Measurements from ENCODE around the gene FTO.
"Not testable (repeated sequence)": the region's sequence is repeated elsewhere in the genome, so short reads cannot be mapped to it uniquely, and the experiment has no call there.

The FTO gene

DNA sequence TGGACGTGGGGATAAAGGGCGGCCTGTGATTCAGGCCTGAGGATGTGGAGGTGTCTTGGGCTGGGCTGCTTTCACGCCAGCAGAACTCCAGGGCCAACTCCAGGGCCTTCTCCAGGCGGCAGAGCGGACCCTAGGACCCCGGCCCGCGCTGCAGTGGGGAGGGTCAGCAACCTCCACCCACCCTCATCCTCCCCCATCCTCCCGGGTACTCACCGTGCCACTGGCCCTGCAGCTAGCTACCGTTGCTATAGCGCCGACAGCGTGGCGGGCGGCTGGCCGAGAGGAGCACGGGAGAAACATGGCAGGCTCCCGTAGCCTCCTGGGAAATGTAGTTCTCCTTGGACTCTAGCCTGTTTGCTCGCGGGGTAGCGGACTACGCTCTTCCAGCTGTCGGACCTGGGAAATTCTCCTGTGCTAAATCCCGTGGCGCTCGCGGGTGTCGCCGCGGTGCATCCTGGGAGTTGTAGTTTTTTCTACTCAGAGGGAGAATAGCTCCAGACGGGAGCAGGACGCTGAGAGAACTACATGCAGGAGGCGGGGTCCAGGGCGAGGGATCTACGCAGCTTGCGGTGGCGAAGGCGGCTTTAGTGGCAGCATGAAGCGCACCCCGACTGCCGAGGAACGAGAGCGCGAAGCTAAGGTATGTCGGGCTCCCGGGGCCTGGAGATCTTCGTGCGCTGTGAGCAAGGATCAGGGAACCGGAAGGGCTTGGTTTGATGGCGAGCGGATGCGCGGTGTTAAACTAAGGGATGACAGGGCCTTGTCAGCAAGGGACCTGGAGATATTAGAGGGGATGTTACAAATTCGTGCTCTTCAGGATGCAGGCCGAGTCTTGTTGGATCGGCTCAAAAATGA lies at the start of gene FTO, which contains the start of gene RPGRIP1L:
Gene FTO, plus strand, starts transcription at position 567 of the 855 bp plus-strand sequence.
Gene RPGRIP1L, minus strand, starts transcription at position 270 of the 855 bp plus-strand sequence. CDS start 3,136 bp downstream, outside the sequence.
- DNase-seq (ENCODE audit: low read depth in 2 of 2) = peak; percentile 99

DNA sequence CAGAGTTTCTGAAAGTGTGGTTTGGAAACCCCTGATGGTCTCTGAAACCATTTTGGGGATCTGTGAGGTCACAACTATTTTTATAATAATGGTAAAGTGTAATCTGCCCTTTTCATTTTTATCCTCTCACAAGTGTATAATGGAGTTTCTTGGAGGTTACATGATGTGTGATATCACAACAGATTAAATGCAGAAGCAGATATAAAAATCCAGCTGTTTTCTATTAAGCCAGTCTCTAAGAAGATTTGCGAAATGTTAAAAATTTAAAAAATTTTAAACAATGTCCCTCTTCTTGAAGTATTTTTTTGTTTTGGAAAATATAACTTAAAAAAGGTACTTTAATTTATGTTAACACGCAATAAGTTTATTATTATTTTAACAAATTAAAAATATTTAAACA lies 49.0 kb upstream of the FTO start:
- no peak for DNase-seq (ENCODE audit: low read depth in 2 of 2)

DNA sequence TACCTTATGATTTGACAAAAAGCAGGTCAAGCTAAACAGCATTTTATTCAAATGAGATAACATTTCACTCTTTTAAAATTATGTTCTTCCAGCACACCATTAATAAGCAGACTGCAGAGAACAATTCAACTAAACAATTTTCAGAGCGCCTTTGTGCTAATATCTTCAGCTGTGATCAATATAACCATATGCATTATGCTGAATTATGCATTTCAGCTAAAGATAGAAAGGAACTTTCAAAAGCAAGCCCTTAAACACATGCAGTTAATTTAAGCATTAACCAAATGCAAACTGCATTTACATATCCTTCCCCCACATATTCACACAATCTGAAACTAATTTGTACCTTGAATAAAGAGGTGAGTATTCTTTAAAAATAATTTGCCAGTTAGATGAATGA lies 41.9 kb upstream of the FTO start:
- DNase-seq (ENCODE audit: low read depth in 2 of 2) = no peak

DNA sequence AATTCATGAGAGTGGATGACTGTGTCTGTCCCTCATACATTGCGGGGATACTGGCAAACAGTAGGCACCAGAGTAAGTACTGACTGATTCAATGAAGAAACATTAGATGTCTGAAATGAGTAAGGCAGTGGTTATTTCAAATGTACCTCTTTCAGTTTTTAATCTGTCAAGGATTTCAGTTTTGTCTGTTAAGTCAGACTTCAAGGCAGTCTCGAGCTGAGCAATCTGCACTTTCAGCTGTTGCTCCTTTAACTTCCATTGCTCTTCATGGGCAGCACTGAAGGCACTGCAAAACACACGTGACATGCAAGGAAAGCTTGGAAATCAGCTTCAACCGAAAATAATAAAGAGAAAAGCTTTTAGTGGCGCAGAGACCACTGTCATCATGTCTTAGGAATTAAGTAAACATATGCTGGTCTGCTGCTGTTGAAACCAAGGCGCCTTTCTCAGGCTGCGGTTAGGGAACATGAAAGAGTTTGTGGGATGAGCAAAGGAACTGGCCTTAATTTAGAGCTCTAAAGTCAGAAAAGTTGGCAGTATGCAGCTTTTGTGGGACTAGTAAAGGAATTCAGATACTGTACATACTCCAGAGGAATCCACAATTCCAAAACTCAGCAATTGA lies 39.1 kb upstream of the FTO start:
- DNase-seq (ENCODE audit: low read depth in 2 of 2) = peak; percentile 95 to 97

DNA sequence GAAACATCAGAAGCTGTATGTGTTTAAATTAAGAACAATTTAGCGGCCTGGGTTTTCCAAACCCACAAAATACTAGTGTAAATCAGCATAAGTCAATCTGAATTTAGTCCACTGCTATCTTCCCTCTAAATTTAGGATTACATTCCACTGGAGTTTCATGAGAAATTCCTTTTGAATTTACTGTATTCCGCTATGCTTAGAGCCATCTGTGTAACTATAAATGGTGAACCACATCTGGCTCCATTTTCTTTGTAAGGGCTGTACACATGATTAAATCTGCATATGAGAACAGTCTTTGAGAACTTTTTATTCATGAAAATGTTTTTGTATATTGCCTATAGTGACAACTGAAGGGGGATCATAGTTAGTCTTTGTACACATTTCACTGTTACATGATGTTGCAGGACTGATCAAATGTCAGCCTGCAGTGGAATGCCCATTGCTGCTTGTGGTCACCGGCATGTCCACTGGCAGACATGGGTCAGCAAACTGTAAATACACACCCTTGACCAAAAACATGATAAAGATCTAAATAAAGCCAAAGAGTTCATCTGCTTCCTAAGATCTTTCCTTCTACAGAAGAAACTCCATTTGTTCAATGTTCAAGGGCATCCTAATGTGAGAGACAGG lies 37.1 kb upstream of the FTO start:
- DNase-seq (ENCODE audit: low read depth in 2 of 2) = peak; percentile 71 to 80

DNA sequence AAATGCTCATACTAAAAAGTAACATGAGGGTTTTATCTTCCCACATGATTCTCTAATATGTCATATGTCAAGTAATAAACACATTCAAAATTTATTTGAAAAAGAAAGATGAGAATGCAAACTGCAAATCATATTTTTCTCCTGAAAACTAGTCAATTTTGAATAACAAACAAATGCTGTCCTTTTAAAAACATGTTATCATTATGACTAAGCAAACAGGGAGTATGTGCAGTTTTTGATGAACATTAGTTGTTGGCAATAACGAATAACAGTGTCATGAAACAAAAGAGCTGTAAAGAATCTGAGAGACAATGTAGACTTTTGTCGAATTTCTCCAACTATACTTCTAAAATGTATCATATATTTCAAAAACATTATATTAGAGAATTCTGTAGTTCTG lies 35.1 kb upstream of the FTO start:
- DNase-seq (ENCODE audit: low read depth in 2 of 2) = no peak

DNA sequence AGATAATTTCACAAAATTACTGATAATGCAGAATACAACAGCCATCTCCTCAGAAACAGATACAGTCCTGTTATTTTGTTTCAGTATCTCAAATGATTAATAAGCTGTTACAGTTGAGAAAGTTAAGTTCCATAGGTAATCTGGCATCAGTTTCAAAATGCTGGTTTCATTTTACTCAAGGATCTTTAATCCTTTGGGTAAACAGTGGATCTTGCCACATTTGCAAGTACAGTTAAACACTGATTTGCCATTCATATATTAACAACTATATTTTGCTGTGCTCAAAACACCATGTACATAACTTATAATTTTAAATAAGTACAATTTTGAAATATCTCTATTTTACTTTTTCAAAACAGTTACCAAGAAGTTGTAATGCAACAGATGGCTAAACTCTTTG lies 31.5 kb upstream of the FTO start:
- DNase-seq (ENCODE audit: low read depth in 2 of 2) = no peak

DNA sequence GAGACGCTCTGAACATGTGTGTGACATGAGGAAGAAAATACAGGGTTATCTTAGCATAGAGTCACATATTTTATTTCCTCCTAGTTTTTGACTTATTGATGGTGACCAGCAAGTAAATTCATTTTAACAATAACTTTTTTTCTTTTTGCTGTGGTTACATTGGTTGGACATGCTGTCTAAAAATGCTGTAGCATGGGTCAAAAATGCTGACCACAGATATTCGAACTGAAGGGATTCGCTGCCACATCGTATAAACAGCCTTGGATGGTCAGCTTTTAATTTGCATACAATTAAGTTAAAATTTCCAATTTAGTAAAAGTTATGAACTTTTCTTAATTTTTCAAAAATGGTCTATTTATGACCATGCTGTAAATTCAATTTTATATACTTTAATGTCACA lies 30.8 kb upstream of the FTO start:
- DNase-seq (ENCODE audit: low read depth in 2 of 2) = no peak

DNA sequence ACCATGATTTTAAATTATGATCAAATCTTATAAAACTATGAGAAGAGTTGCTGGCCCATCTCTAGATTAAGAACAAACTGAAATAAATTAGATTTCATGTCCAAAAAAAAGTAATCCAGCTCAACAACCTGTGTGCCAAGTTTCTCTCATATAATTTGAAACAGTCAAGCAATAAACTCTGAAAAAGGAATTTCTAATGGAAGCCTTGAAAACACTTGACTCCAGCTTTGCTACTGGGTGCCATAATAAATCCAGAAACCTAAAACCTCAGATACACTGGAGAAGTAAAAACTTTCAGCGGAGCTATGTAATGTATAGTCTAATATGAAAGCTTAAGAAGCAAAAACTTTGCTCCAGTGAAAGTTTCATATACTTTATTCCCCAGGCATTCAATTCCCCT lies 25.8 kb upstream of the FTO start:
- DNase-seq (ENCODE audit: low read depth in 2 of 2) = no peak

DNA sequence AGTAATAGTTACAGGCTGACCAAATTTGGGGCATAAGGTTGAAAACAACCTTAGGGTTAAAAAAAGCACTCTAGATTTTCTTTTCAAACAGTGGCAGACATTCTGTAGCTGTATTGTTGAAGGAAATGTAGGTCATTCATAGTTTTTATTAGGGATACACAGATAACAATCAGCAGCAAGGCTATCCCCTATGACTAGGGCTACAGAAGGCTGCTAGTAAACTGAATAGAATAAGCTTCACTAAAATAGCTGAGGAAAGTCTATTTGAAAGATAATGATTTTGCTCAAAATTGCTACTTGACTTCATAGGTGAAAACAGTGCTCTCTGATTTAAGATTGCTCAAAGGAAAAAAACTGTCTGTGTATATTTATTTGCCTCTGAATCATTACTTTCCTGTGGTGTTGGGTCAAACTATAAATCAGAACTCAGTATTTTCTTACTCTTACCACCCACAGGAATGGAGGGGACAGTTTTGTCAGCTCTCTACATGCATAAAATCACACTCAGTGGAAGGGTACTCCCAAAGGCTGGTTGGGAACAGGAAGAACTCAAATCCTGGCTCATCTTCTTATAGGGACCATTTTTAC lies 25.1 kb upstream of the FTO start:
- no peak for DNase-seq (ENCODE audit: low read depth in 2 of 2)

DNA sequence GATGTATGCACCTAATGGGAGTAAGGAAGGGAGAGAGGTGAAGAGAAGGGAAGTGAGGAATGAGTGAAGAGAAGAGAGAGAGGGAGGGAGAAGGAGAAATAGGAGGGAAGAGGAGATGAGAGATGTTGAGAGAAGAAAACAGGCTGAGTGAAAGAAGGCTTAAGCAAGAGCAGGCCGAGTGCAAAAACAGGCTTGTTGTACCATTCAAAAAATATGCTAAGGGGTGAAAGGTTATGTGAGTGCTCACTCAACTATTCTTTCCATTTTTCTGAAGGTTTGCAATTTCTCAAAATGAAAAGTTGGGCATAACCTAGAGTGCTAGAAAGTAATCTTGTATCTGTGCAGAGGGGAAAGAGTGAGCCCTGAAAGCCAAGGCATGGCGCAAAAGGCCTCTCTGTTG lies 23.2 kb upstream of the FTO start:
- DNase-seq (ENCODE audit: low read depth in 2 of 2) = no peak

DNA sequence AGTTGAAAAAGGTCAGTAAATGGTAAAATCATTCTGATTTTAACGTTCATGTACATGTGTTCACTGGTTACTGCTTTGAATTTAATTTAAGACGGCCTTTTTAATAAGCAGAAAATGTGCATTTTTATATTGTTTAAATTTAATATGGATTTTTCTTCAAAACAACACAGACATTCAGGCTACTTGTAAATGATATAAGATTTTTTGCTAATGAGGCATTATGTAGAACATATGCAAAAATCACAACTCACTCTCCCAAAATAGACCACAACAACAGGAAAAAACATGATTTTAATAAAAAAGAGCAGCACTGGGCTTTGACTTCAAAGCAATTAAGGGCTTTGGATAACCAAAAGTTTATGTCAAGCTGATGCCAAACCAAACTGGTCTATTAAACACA lies 22.6 kb upstream of the FTO start:
- DNase-seq (ENCODE audit: low read depth in 2 of 2) = no peak

DNA sequence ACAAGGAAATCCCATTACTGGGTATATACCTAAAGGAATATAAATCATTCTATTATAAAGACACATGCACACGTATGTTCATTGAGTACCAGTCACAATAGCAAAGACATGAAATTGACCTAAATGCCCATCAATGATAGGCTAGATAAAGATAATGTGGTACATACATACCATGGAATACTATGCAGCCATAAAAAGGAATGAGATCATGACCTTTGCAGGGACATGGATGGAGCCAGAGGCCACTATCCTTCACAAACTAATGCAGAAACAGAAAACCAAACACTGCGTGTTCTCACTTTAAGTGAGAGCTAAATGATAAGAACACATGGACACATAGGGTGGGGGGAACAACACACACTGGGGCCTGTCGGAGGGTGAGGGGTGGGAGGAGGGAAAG lies 18.6 kb upstream of the FTO start:
- not testable (repeated sequence) for DNase-seq (ENCODE audit: low read depth in 2 of 2)

DNA sequence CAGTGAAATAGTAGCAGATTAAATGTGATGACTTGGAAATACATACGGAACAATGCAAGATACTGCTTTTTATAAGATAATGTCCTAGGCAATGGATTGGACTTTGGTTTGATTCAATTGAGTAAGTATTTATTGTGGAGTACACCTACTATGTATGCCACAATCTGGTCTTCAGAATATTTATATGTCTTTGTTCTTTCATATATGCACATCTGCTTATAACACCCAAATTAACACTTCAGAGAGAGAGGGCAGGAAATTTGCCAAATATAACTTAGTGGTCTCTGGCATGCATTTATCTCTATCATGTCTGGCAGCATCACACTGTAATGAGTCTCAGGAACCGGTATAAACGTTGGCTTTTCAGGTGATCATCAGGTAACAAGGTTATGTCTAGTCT lies 17.2 kb upstream of the FTO start:
- DNase-seq (ENCODE audit: low read depth in 2 of 2) = no peak

DNA sequence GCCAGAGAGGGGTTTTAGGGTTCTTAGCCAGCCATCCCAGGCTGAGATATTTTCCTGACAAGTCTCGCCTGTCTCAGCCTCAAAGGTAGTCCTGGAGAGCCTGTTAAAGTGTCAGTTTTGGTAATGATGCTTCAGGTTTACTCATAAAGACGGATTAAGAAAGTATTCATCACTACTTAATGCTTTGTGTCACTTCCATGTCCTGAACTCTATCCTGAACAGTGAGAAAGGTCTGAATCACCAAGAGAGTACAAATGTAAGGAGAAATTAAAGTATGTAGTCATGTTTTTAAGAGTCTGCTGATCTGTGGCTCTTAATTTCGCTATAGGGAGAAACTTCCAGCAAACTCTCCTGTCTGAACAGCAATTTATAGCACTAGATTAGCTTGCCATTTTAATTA lies 14.3 kb upstream of the FTO start:
- DNase-seq (ENCODE audit: low read depth in 2 of 2) = no peak

DNA sequence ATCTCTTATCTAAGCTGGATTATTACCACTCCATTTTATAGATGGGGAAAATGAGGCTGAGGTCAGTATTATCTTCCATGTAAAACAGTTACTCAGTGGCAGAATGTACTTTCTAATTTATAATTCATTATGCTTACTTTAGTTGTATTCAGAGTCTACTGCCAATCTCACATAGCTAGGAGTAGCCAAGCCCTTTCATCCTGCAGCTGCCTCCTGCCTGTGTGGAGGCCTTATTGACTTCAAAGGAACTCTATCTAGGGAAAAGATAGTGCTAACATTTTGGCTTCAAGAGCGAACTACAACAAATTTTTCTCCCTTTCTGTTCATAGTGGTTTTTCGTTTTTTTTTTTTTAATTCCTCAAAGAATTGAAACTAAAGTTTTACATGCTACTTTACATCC lies 13.2 kb upstream of the FTO start:
- no peak for DNase-seq (ENCODE audit: low read depth in 2 of 2)

DNA sequence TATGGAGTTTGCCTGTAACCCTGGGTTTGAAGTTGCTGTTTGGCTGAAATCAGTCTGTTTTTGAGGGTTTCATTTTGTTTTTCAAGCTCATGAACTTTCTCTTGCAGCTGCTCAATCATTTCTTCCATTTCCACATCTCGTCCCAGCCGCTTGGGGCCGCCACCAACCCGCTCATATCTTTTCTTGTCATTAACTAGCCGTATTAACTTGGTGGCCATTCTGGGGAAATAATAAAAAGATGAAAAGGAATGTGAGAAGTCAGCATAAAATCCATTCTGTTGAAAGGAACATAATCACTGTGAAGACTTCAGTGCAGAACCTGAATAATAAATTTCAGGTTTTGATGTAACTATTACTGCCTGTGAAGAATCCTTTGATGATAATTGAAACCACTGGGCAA lies 11.8 kb upstream of the FTO start:
- DNase-seq (ENCODE audit: low read depth in 2 of 2) = peak in 1 of 2 experiments; percentile 26

DNA sequence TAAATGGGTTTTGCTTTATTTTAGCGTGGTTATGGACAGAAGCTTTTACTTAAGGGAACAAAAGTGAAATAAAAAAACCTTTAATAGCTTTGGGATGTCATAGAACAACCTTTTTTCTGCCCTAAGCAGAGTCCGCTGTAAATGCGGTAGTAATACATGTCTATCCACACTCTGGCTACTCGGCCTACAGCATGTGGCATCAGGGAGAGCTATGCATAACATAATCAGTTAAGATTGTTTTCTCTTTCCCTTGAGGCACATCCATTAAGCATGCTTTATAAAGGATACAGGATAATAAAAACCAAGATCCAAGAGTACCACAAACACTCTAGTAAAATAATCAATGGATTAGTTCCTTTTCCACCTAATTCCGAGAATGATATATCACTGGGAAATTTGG lies 10.6 kb upstream of the FTO start:
- no peak for DNase-seq (ENCODE audit: low read depth in 2 of 2)

DNA sequence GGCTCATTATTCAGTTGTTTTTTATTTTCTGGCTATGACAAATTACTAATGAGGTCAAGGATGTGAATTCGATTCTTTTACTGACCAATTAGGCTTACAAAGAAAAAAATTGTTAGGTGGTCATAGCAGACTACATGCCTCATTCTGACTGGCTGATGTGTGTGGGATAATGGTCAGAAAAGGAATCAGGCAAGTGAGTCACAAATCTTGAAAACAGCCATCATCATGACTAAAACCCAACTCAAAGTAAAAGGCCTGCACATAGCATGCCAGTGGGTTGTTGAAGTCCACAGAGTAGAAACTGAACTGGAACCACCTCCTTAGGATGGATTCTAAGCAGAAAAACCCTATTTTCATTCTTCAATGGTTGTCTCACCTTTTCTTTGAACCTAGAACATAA lies 8.9 kb upstream of the FTO start:
- peak; percentile 35 to 39 for DNase-seq (ENCODE audit: low read depth in 2 of 2)

DNA sequence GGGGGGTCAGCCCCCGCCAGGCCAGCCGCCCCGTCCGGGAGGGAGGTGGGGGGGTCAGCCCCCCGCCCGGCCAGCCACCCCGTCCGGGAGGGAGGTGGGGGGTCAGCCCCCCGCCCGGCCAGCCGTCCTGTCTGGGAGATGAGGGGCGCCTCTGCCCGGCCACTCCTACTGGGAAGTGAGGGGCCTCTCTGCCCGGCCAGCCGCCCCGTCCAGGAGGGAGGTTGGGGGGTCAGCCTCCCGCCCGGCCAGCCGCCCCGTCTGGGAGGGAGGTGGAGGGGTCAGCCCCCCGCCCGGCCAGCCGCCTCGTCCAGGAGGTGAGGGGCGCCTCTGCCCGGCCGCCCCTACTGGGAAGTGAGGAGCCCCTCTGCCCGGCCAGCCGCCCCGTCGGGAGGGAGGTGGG lies 5.7 kb upstream of the FTO start:
- not testable (repeated sequence) for DNase-seq (ENCODE audit: low read depth in 2 of 2)

DNA sequence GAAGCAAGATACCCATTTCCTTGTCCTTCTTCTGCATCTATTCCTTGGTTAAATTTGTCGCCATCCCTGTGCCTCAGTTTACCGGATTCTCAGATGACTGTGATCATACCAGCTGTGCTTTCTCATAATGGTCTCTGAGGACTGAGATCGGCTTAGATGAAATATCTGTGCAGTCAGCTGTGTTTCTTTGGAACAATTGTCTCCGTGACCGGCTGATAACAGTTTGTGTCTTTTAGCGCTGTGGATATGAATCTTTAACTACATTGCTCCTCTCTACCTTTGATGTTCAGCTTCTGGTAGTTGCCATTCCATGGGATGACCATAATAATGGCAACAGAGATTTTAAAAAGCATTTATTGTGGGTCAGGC lies 473 bp downstream of the FTO start:
- DNase-seq (ENCODE audit: low read depth in 2 of 2) = no peak

DNA sequence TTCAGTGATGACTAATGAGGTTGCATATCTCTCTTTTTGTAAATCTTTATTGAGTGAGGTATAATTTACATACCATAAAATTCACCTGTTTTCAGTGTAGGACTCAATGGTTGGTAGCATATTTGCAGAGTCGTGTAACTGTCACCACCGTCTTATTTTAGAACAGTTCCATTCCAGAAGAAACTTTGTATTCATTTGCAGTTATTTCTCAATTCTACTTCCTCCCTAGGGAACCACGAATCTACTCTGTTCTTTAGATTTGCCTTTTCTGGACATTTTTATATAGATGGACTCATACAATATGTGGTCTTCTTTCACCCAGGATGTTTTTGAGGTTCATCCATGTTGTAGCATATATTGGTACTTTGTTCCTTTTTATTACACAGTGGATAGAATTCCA lies 3.7 kb downstream of the FTO start:
- no peak for DNase-seq (ENCODE audit: low read depth in 2 of 2)

DNA sequence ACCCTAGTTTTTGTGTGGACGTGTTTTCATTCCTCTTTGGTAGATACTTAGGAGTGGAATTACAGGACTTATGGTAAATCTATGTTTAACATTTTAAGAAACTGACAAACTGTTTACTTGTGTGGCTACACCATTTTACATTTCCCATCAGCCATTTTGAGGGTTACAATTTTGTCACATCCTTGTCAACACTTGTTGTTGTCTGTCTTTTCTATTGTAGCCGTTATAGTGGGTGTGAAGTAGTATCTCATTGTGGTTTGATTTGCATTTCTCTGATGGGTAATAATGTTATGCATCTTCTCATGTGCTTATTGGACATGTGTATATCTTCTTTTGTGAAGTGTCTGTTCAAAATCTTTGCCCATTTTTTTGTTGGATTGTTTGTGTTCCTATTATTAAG lies 4.5 kb downstream of the FTO start:
- DNase-seq (ENCODE audit: low read depth in 2 of 2) = no peak

All from fibroblast of skin of left biceps (primary cell).